Measurements from ENCODE around the gene PTOV1. TPM values are rescaled to one million over a fixed set of nuclear protein-coding genes. Genes with fewer than 3 reads are reported as not detected.

PTOV1 gene
- total and polyA plus RNA-seq, 2 of the 4 experiments (the other 2 are of a cell fraction), result 34.4 to 107 TPM

- no peak for ATAC-seq (ENCODE audit: low read depth)
- WGBS, 2 experiments (ENCODE audit: extremely low coverage in 2 of 2, insufficient read length in 1 of 2), result 97% methylated on average over 14 of the region's 23 CpGs; no CpG with 5 or more reads in 1 of the 2 experiments
- POLR2A ChIA-PET (ENCODE audit: unreplicated experiment), result no interaction called here
These were observed 56.9 kb downstream of the PTOV1 start for GRCh38 chr19:49907745-49908446.

More at GRCh38 chr19:49907745-49908446, 56.9 kb downstream of the PTOV1 start:
- H3K4ac ChIP-seq (ENCODE audit: low read depth, low read length), result no peak overlapping the region
- H3K36me3 ChIP-seq (ENCODE audit: control insufficient read depth, insufficient read depth, low read length), result peaks cover 39% of the 10 kb centered on the region
- no peak overlapping the region for H3K14ac ChIP-seq (replicated peaks; ENCODE audit: low read depth, low read length)
- no peak overlapping the region for H4K91ac ChIP-seq (ENCODE audit: insufficient read depth, low read depth, low read length)
- dilution Hi-C loops (cut with HindIII; ENCODE audit: low sequenced_read_pairs, unreplicated experiment) (no loop called here), in situ Hi-C loops (cut with MboI; ENCODE audit: low sequenced_read_pairs) (no loop called here), intact Hi-C loops (cut with micrococcal nuclease) (no loop called here)
- H3K23ac ChIP-seq (ENCODE audit: low read depth, low read length), result no peak overlapping the region
- DNase-seq, result no peak
- H3K18ac ChIP-seq (ENCODE audit: low read depth, low read length), result no peak overlapping the region
- H2BK20ac ChIP-seq (ENCODE audit: low read depth, low read length), result no peak overlapping the region
- peaks cover 2% of the 10 kb centered on the region for H3K4me1 ChIP-seq (ENCODE audit: control insufficient read depth, insufficient read depth, low read length)
- H3K56ac ChIP-seq (ENCODE audit: extremely low read depth, insufficient read depth, low read length), result no peak overlapping the region
- no peak overlapping the region for H2AK9ac ChIP-seq (replicated peaks; ENCODE audit: low read depth, low read length, poor library complexity)
- H2AFZ ChIP-seq (replicated peaks; ENCODE audit: low read length, poor library complexity), result no peak overlapping the region
- H4K5ac ChIP-seq (ENCODE audit: low read depth, low read length), result no peak overlapping the region
- no peak overlapping the region for H2AK5ac ChIP-seq (ENCODE audit: low read depth, low read length)
- H2BK5ac ChIP-seq (ENCODE audit: low read depth, low read length, poor library complexity, severe bottlenecking), result no peak overlapping the region
- H2BK120ac ChIP-seq (ENCODE audit: low read depth, low read length), result no peak overlapping the region
- H3K4me2 ChIP-seq (ENCODE audit: low read depth, low read length), result no peak overlapping the region
- no peak overlapping the region for H3K9ac ChIP-seq (ENCODE audit: low read depth, low read length)
- no peaks in the 10 kb centered on the region for H3K27me3 ChIP-seq (ENCODE audit: control insufficient read depth, insufficient read depth, low read length)
- peaks cover 26% of the 10 kb centered on the region for H4K20me1 ChIP-seq (ENCODE audit: insufficient read depth, low read length)
- no peak overlapping the region for H3K4me3 ChIP-seq (ENCODE audit: insufficient read depth, low read depth, low read length)
- no peaks in the 10 kb centered on the region for H3K9me3 ChIP-seq (ENCODE audit: control insufficient read depth, insufficient read depth, low read length)
- peaks cover 7 to 58% of the 10 kb centered on the region in 2 experiments; a peak in 3 of 4 replicates for H3K79me1 ChIP-seq (ENCODE audit: low read depth in 1 of 2, low read length in 2 of 2)
- no peak overlapping the region for H3K27ac ChIP-seq (ENCODE audit: insufficient read depth, low read length)
- H3K9me1 ChIP-seq (ENCODE audit: insufficient read depth, low read length), result peaks cover 12% of the 10 kb centered on the region; the same call in 1 of the 2 replicates
- CTCF ChIA-PET, result no interaction called here
- H4K8ac ChIP-seq (ENCODE audit: low read depth in 2 of 2, low read length in 2 of 2), result no peak overlapping the region
- no TSS peak for BruUV-seq (replicated peaks)
- TF ChIP-seq CHD1 (IDR thresholded peaks at IDR 0.05; ENCODE audit: low read depth, low read length), result no peak
- no peak for TF ChIP-seq RFX5 (IDR thresholded peaks at IDR 0.05; ENCODE audit: low read depth, low read length)
- TF ChIP-seq ELK1 (IDR thresholded peaks at IDR 0.05; ENCODE audit: borderline replicate concordance, low read depth, low read length), result no peak
- TF ChIP-seq NFE2L2 (IDR thresholded peaks at IDR 0.05; ENCODE audit: low read depth, low read length), result no peak
- TF ChIP-seq USF2 (IDR thresholded peaks at IDR 0.05; ENCODE audit: low read depth, low read length), result no peak
- TF ChIP-seq RCOR1 (IDR thresholded peaks at IDR 0.05; ENCODE audit: insufficient replicate concordance, low read length), result no peak
- no peak for TF ChIP-seq MXI1 (IDR thresholded peaks at IDR 0.05; ENCODE audit: borderline replicate concordance, low read depth, low read length)
- TF ChIP-seq CTCF (conservative IDR thresholded peaks at IDR 0.05; ENCODE audit: low read depth, low read length), result no peak
- no peak for TF ChIP-seq FOS (IDR thresholded peaks at IDR 0.05; ENCODE audit: low read depth, low read length)
- no peak overlapping the region for H2BK15ac ChIP-seq (ENCODE audit: low read depth, low read length)
